ENCODE results near the gene CDYL.

DNA sequence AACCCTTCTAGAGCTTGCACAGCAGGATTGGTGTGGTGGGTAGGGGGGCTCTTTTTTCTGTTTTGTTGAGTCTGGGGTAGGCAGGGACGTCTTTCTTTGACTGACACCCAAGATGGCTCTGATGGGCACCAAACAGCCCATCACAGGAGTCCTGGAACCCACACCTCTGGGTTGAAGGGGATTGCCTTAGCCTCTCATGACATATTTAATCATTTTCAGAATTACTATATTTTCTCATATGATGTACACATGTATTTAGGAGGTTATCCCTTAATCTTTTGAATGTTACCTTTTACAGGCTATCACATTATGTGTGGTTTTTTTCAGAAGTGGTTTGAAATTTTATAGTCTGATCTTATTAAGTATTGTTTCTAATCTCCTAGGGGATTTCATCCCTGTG, 163.0 kb downstream of the CDYL start:
- TF ChIP-seq, protein P1, sequence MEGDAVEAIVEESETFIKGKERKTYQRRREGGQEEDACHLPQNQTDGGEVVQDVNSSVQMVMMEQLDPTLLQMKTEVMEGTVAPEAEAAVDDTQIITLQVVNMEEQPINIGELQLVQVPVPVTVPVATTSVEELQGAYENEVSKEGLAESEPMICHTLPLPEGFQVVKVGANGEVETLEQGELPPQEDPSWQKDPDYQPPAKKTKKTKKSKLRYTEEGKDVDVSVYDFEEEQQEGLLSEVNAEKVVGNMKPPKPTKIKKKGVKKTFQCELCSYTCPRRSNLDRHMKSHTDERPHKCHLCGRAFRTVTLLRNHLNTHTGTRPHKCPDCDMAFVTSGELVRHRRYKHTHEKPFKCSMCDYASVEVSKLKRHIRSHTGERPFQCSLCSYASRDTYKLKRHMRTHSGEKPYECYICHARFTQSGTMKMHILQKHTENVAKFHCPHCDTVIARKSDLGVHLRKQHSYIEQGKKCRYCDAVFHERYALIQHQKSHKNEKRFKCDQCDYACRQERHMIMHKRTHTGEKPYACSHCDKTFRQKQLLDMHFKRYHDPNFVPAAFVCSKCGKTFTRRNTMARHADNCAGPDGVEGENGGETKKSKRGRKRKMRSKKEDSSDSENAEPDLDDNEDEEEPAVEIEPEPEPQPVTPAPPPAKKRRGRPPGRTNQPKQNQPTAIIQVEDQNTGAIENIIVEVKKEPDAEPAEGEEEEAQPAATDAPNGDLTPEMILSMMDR (IDR thresholded peaks at IDR 0.05; ENCODE audit: low read depth, low read length, missing input control): no peak
- TF ChIP-seq TAF1 (conservative IDR thresholded peaks at IDR 0.05): no peak
- TF ChIP-seq GABPA (IDR thresholded peaks at IDR 0.05 in 1 of 2, conservative IDR thresholded peaks at IDR 0.05 in 1 of 2): no peak
- TF ChIP-seq SP1 (IDR thresholded peaks at IDR 0.05): no peak
- TF ChIP-seq, protein P2, sequence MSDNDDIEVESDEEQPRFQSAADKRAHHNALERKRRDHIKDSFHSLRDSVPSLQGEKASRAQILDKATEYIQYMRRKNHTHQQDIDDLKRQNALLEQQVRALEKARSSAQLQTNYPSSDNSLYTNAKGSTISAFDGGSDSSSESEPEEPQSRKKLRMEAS (IDR thresholded peaks at IDR 0.05): no peak
- TF ChIP-seq, protein P3, sequence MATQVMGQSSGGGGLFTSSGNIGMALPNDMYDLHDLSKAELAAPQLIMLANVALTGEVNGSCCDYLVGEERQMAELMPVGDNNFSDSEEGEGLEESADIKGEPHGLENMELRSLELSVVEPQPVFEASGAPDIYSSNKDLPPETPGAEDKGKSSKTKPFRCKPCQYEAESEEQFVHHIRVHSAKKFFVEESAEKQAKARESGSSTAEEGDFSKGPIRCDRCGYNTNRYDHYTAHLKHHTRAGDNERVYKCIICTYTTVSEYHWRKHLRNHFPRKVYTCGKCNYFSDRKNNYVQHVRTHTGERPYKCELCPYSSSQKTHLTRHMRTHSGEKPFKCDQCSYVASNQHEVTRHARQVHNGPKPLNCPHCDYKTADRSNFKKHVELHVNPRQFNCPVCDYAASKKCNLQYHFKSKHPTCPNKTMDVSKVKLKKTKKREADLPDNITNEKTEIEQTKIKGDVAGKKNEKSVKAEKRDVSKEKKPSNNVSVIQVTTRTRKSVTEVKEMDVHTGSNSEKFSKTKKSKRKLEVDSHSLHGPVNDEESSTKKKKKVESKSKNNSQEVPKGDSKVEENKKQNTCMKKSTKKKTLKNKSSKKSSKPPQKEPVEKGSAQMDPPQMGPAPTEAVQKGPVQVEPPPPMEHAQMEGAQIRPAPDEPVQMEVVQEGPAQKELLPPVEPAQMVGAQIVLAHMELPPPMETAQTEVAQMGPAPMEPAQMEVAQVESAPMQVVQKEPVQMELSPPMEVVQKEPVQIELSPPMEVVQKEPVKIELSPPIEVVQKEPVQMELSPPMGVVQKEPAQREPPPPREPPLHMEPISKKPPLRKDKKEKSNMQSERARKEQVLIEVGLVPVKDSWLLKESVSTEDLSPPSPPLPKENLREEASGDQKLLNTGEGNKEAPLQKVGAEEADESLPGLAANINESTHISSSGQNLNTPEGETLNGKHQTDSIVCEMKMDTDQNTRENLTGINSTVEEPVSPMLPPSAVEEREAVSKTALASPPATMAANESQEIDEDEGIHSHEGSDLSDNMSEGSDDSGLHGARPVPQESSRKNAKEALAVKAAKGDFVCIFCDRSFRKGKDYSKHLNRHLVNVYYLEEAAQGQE (IDR thresholded peaks at IDR 0.05): no peak
- TF ChIP-seq, protein P4, sequence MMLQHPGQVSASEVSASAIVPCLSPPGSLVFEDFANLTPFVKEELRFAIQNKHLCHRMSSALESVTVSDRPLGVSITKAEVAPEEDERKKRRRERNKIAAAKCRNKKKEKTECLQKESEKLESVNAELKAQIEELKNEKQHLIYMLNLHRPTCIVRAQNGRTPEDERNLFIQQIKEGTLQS (IDR thresholded peaks at IDR 0.05): no peak
- TF ChIP-seq FOXA1 (IDR thresholded peaks at IDR 0.05): no peak
- no peak for TF ChIP-seq RAD21 (IDR thresholded peaks at IDR 0.05)
- no peak for TF ChIP-seq JUND (IDR thresholded peaks at IDR 0.05)

Measured in liver (tissue), 3 donors.